ENCODE measurements around the gene DYRK3. TPM values are rescaled to one million over a fixed set of nuclear protein-coding genes. Genes with fewer than 3 reads are reported as not detected.

DYRK3 gene
- total and polyA plus RNA-seq, 2 of the 13 experiments (the other 11 are each of a cell fraction or from before 2014, with no cell fraction given): 0.48 to 2.8 TPM

DNA sequence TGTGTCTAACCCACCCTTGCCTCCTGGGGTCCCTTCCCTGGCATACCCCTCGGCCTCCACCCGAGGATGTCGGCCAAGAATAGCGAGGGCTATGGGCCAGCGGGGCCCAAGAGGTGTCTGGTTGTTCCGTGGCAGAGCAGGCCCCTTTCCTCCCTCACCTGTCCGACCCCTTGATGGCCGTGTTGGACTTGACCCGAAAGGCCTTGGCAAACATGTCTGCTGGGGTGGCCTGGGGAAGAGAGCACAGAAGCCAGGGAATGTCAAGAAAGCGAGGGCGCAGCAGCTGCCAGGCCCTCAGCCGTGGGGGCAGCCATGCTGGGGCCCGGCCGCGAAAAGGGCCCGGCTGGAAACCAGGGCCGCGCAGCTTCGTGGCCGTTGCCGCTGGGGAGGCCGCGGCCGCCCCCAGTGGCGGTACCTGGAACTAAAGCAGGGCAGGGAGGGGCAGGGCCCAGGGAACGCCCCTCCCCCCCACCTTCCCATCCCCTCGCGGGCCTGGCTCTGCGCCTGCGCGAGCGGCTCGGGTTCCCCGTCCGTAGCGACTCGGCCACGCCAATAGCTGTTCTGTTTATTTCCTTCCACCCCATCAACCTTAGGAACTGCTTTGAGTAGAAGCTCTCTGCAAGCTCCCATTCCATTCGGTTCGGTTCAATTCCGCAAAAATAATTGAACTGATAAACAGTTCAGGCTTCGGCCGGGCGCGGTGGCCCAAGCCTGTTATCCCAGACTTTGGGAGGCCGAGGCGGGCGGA is 23.0 kb upstream of the DYRK3 start, which contains the start of gene EIF2D (continued):
- TF ChIP-seq, protein P1, sequence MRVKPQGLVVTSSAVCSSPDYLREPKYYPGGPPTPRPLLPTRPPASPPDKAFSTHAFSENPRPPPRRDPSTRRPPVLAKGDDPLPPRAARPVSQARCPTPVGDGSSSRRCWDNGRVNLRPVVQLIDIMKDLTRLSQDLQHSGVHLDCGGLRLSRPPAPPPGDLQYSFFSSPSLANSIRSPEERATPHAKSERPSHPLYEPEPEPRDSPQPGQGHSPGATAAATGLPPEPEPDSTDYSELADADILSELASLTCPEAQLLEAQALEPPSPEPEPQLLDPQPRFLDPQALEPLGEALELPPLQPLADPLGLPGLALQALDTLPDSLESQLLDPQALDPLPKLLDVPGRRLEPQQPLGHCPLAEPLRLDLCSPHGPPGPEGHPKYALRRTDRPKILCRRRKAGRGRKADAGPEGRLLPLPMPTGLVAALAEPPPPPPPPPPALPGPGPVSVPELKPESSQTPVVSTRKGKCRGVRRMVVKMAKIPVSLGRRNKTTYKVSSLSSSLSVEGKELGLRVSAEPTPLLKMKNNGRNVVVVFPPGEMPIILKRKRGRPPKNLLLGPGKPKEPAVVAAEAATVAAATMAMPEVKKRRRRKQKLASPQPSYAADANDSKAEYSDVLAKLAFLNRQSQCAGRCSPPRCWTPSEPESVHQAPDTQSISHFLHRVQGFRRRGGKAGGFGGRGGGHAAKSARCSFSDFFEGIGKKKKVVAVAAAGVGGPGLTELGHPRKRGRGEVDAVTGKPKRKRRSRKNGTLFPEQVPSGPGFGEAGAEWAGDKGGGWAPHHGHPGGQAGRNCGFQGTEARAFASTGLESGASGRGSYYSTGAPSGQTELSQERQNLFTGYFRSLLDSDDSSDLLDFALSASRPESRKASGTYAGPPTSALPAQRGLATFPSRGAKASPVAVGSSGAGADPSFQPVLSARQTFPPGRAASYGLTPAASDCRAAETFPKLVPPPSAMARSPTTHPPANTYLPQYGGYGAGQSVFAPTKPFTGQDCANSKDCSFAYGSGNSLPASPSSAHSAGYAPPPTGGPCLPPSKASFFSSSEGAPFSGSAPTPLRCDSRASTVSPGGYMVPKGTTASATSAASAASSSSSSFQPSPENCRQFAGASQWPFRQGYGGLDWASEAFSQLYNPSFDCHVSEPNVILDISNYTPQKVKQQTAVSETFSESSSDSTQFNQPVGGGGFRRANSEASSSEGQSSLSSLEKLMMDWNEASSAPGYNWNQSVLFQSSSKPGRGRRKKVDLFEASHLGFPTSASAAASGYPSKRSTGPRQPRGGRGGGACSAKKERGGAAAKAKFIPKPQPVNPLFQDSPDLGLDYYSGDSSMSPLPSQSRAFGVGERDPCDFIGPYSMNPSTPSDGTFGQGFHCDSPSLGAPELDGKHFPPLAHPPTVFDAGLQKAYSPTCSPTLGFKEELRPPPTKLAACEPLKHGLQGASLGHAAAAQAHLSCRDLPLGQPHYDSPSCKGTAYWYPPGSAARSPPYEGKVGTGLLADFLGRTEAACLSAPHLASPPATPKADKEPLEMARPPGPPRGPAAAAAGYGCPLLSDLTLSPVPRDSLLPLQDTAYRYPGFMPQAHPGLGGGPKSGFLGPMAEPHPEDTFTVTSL (CRISPR knock-in tag; IDR thresholded peaks at IDR 0.05; ENCODE audit: borderline replicate concordance): no peak
- TF ChIP-seq TRIM24 (CRISPR knock-in tag; IDR thresholded peaks at IDR 0.05) (no peak), HMGA1 (CRISPR knock-in tag; conservative IDR thresholded peaks at IDR 0.05) (no peak), ZNF207 (IDR thresholded peaks at IDR 0.05; ENCODE audit: borderline replicate concordance) (no peak), ZNF33A (CRISPR knock-in tag; IDR thresholded peaks at IDR 0.05; ENCODE audit: borderline replicate concordance) (no peak), ZNF136 (CRISPR knock-in tag; IDR thresholded peaks at IDR 0.05; ENCODE audit: low read depth) (0 out of 2 replicates have a peak, but pooled peaks have one; percentile 85), AGO2 (optimal IDR thresholded peaks at IDR 0.05; ENCODE audit: low read depth, low read length) (peak; percentile 60), ZC3H13 (CRISPR knock-in tag; IDR thresholded peaks at IDR 0.05) (peak; percentile 80; the same call in 1 of the 2 replicates), ZKSCAN1 (IDR thresholded peaks at IDR 0.05; ENCODE audit: low read length) (no peak), PHF8 (CRISPR knock-in tag; IDR thresholded peaks at IDR 0.05) (peak; percentile 100), FOXP1 (IDR thresholded peaks at IDR 0.05) (no peak), FOXP1 (CRISPR knock-in tag; IDR thresholded peaks at IDR 0.05) (peak; percentile 42; the same call in 1 of the 2 replicates), MTA3 (CRISPR knock-in tag; IDR thresholded peaks at IDR 0.05) (no peak), MED8 (CRISPR knock-in tag; IDR thresholded peaks at IDR 0.05; ENCODE audit: insufficient replicate concordance) (peak; percentile 86), DPF2 (CRISPR knock-in tag; IDR thresholded peaks at IDR 0.05; ENCODE audit: borderline replicate concordance, low read depth) (0 out of 2 replicates have a peak, but pooled peaks have one; percentile 50), RBFOX2 (IDR thresholded peaks at IDR 0.05; ENCODE audit: low read depth, low read length) (peak; percentile 94), PHF5A (CRISPR knock-in tag; IDR thresholded peaks at IDR 0.05; ENCODE audit: low read depth, unreplicated experiment) (peak; percentile 83), RELA (CRISPR knock-in tag; IDR thresholded peaks at IDR 0.05) (0 out of 2 replicates have a peak, but pooled peaks have one; percentile 55)
- TF ChIP-seq, protein P2, sequence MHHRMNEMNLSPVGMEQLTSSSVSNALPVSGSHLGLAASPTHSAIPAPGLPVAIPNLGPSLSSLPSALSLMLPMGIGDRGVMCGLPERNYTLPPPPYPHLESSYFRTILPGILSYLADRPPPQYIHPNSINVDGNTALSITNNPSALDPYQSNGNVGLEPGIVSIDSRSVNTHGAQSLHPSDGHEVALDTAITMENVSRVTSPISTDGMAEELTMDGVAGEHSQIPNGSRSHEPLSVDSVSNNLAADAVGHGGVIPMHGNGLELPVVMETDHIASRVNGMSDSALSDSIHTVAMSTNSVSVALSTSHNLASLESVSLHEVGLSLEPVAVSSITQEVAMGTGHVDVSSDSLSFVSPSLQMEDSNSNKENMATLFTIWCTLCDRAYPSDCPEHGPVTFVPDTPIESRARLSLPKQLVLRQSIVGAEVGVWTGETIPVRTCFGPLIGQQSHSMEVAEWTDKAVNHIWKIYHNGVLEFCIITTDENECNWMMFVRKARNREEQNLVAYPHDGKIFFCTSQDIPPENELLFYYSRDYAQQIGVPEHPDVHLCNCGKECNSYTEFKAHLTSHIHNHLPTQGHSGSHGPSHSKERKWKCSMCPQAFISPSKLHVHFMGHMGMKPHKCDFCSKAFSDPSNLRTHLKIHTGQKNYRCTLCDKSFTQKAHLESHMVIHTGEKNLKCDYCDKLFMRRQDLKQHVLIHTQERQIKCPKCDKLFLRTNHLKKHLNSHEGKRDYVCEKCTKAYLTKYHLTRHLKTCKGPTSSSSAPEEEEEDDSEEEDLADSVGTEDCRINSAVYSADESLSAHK (CRISPR knock-in tag; IDR thresholded peaks at IDR 0.05; ENCODE audit: borderline replicate concordance): 0 out of 2 replicates have a peak, but pooled peaks have one; percentile 44
- TF ChIP-seq, protein P3, sequence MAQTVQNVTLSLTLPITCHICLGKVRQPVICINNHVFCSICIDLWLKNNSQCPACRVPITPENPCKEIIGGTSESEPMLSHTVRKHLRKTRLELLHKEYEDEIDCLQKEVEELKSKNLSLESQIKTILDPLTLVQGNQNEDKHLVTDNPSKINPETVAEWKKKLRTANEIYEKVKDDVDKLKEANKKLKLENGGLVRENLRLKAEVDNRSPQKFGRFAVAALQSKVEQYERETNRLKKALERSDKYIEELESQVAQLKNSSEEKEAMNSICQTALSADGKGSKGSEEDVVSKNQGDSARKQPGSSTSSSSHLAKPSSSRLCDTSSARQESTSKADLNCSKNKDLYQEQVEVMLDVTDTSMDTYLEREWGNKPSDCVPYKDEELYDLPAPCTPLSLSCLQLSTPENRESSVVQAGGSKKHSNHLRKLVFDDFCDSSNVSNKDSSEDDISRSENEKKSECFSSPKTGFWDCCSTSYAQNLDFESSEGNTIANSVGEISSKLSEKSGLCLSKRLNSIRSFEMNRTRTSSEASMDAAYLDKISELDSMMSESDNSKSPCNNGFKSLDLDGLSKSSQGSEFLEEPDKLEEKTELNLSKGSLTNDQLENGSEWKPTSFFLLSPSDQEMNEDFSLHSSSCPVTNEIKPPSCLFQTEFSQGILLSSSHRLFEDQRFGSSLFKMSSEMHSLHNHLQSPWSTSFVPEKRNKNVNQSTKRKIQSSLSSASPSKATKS (CRISPR knock-in tag; IDR thresholded peaks at IDR 0.05): no peak; the same call in 1 of the 2 replicates
